H9 (cell line): ENCODE results near the gene PC. TPM values are rescaled to one million over a fixed set of nuclear protein-coding genes. Genes with fewer than 3 reads are reported as not detected.

Source experiments
- DNase-seq: peaks from one replicate; pipeline ENCODE4 v3.0.0-alpha.2; 2017
- H2AFZ ChIP-seq: one replicate; pipeline ENCODE4 v1.6.1; 2013; ENCODE audit warnings: mild to moderate bottlenecking, low read length, control low read depth, moderate library complexity
- H2AK5ac ChIP-seq: 2 replicates; pipeline ENCODE4 v1.6.1; 2013; ENCODE audit warnings: low read length, control low read depth, mixed read lengths; ENCODE audit not compliant: insufficient read length
- H2BK120ac ChIP-seq: one replicate; pipeline ENCODE4 v1.6.1; 2013; ENCODE audit warnings: low read depth, mild to moderate bottlenecking, low read length, control low read depth, inconsistent platforms; ENCODE audit not compliant: poor library complexity, severe bottlenecking
- H2BK12ac ChIP-seq: 2 replicates; pipeline ENCODE4 v1.6.1; 2013; ENCODE audit warnings: low read length, control low read depth, mixed read lengths, low read depth; ENCODE audit not compliant: insufficient read length
- H2BK15ac ChIP-seq: 2 replicates; pipeline ENCODE4 v1.6.1; 2013; ENCODE audit warnings: low read depth, low read length, control low read depth
- H2BK20ac ChIP-seq: one replicate; pipeline ENCODE4 v1.6.1; 2013; ENCODE audit warnings: low read depth, mild to moderate bottlenecking, low read length, control low read depth, inconsistent platforms; ENCODE audit not compliant: poor library complexity, severe bottlenecking
- H2BK5ac ChIP-seq: 2 replicates; pipeline ENCODE4 v1.6.1; 2013; ENCODE audit warnings: low read length, control low read depth, mixed read lengths; ENCODE audit not compliant: insufficient read length
- H3K14ac ChIP-seq: 2 replicates; pipeline ENCODE4 v1.6.1; 2013; ENCODE audit warnings: low read length, control low read depth; ENCODE audit not compliant: insufficient read depth
- H3K18ac ChIP-seq: 2 replicates; pipeline ENCODE4 v1.6.1; 2013; ENCODE audit warnings: low read depth, mild to moderate bottlenecking, mixed read lengths, low read length, control low read depth; ENCODE audit not compliant: insufficient read length
- H3K23ac ChIP-seq: 2 replicates; pipeline ENCODE4 v1.6.1; 2013; ENCODE audit warnings: low read length, control low read depth, mixed read lengths, low read depth; ENCODE audit not compliant: insufficient read length
- H3K23me2 ChIP-seq: 2 replicates; pipeline ENCODE4 v1.6.1; 2013; ENCODE audit warnings: low read depth, mild to moderate bottlenecking, mixed read lengths, low read length, control low read depth; ENCODE audit not compliant: insufficient read length, poor library complexity, severe bottlenecking
- H3K27ac ChIP-seq: 2 replicates; pipeline ENCODE4 v1.5.1; 2013; ENCODE audit warnings: low read length, control low read depth, mixed read lengths, low read depth; ENCODE audit not compliant: insufficient read length
- H3K27me3 ChIP-seq: 2 replicates; pipeline ENCODE4 v1.6.1; 2013; ENCODE audit warnings: low read length, control low read depth, inconsistent platforms; ENCODE audit not compliant: insufficient read depth
- H3K4ac ChIP-seq: 2 replicates; pipeline ENCODE4 v1.6.1; 2013; ENCODE audit warnings: low read depth, mild to moderate bottlenecking, control low read depth, inconsistent platforms, low read length, moderate library complexity
- H3K4me1 ChIP-seq: 2 replicates; pipeline ENCODE4 v1.6.1; 2013; ENCODE audit warnings: low read length, control low read depth, inconsistent platforms; ENCODE audit not compliant: insufficient read depth
- H3K4me2 ChIP-seq: 2 replicates; pipeline ENCODE4 v1.6.1; 2013; ENCODE audit warnings: low read length, control low read depth, mixed read lengths; ENCODE audit not compliant: insufficient read length, insufficient read depth
- H3K56ac ChIP-seq: 2 replicates; pipeline ENCODE4 v1.6.1; 2013; ENCODE audit warnings: low read depth, mild to moderate bottlenecking, mixed read lengths, low read length, control low read depth; ENCODE audit not compliant: insufficient read length
- H3K79me1 ChIP-seq: 2 replicates; pipeline ENCODE4 v1.6.1; 2013; ENCODE audit warnings: low read depth, mild to moderate bottlenecking, moderate library complexity, low read length, control low read depth, inconsistent platforms; ENCODE audit not compliant: insufficient read depth, poor library complexity, severe bottlenecking
- H3K79me2 ChIP-seq: 2 replicates; pipeline ENCODE4 v1.6.1; 2013; ENCODE audit warnings: low read length, control low read depth, inconsistent platforms; ENCODE audit not compliant: insufficient read depth
- H3K9ac ChIP-seq: 2 replicates; pipeline ENCODE4 v1.6.1; 2013; ENCODE audit warnings: low read length, control low read depth, mixed read lengths; ENCODE audit not compliant: insufficient read length; ENCODE audit errors: extremely low read depth
- H3K9me3 ChIP-seq: one replicate; pipeline ENCODE4 v1.6.1; 2013; ENCODE audit warnings: low read depth, low read length, inconsistent platforms; ENCODE audit not compliant: control insufficient read depth
- H3T11ph ChIP-seq: one replicate; pipeline ENCODE4 v1.6.1; 2013; ENCODE audit warnings: mild to moderate bottlenecking, low read length, control low read depth, inconsistent platforms
- H4K20me1 ChIP-seq: one replicate; pipeline ENCODE4 v1.6.1; 2013; ENCODE audit not compliant: control insufficient read depth, insufficient read length, insufficient read depth
- H4K5ac ChIP-seq: 2 replicates; pipeline ENCODE4 v1.6.1; 2013; ENCODE audit warnings: low read depth, mild to moderate bottlenecking, mixed read lengths, low read length, control low read depth; ENCODE audit not compliant: insufficient read length
- H4K8ac ChIP-seq: replicated peaks from 2 replicates; pipeline ENCODE4 v1.6.1; 2013; ENCODE audit warnings: low read length, control low read depth, mixed read lengths, low read depth; ENCODE audit not compliant: insufficient read length
- H4K91ac ChIP-seq: 2 replicates; pipeline ENCODE4 v1.6.1; 2013; ENCODE audit warnings: low read depth, mild to moderate bottlenecking, moderate library complexity, mixed read lengths, low read length, control low read depth; ENCODE audit not compliant: insufficient read length
- H3K27ac Mint-ChIP-seq, 3 experiments: 2 replicates in 2 of 3; 3 replicates in 1 of 3; pipeline ENCODE4 v1.8.0; 2020 to 2021; ENCODE audit warnings: mixed read lengths in 3 of 3, mild to moderate bottlenecking in 1 of 3, moderate library complexity in 1 of 3
- H3K27me3 Mint-ChIP-seq: 2 replicates; pipeline ENCODE4 v1.8.0; 2021; ENCODE audit warnings: low read depth, mild to moderate bottlenecking, moderate library complexity, mixed read lengths
- H3K36me3 Mint-ChIP-seq, 3 experiments: 2 replicates in 2 of 3; 3 replicates in 1 of 3; pipeline ENCODE4 v1.8.0; 2020 to 2021; ENCODE audit warnings: low read depth in 3 of 3, mixed read lengths in 3 of 3; ENCODE audit not compliant: insufficient read depth in 1 of 3
- H3K4me1 Mint-ChIP-seq, 2 experiments: 2 replicates each; pipeline ENCODE4 v1.8.0; 2020; ENCODE audit warnings: mixed read lengths in 2 of 2
- H3K4me3 Mint-ChIP-seq, 2 experiments: 2 replicates in 1 of 2; 3 replicates in 1 of 2; pipeline ENCODE4 v1.8.0; 2020 to 2021; ENCODE audit warnings: mild to moderate bottlenecking in 2 of 2, mixed read lengths in 2 of 2, moderate library complexity in 1 of 2
- H3K9me3 Mint-ChIP-seq, 2 experiments: 2 replicates in 1 of 2; 3 replicates in 1 of 2; pipeline ENCODE4 v1.8.0; 2020; ENCODE audit warnings: mild to moderate bottlenecking in 2 of 2, mixed read lengths in 2 of 2, moderate library complexity in 1 of 2
- WGBS: extraction: QIAGEN DNeasy Blood & Tissue Kit; methylation state at CpG from one replicate; pipeline ENCODE4 v1.1.7; 2013; ENCODE audit warnings: missing lambda C conversion rate, low lambda C conversion rate, mixed read lengths; ENCODE audit not compliant: insufficient read length; ENCODE audit errors: extremely low coverage; 5-methylcytosine and 5-hydroxymethylcytosine counted together
- total RNA-seq: library from RNA; stranded (reverse); gene quantifications from 2 replicates; pipeline ENCODE4 v1.2.1, GENCODE V29; 2021
- TF ChIP-seq, protein P1 (sequence below): fragments of 200-600 bp; sonication (generic); conservative IDR thresholded peaks from 3 replicates; pipeline ENCODE4 v1.8.0; 2021; ENCODE audit warnings: antibody characterized with exemption, mild to moderate bottlenecking

The PC gene
- total RNA-seq, 1 experiment from 2014 or later: 32.6 TPM

DNA sequence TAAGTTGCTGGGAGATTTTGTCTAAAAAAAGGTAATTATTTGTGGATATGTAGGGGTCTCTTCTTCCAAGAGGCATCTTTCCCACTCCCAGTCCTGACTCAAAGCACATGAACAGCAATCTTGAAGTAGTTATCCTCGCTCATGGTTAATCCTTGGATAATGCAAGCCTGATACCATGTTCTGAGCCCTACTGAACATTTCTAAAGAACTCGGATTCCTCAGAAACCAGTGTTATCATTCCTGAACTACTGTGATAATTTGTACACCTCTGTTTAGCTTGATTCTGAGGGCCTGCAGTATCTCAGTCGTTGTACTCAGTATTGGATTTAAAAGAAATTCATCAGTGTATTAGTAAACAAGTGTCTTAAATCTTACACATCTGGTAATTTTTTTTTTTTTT lies 137.3 kb downstream of the PC start:
- Histone ChIP-seq H3K23ac (no peak overlapping the region), H4K5ac (no peak overlapping the region), H3K27ac (no peak overlapping the region), H2BK20ac (no peak overlapping the region), H4K8ac (no peak overlapping the region), H3K9me3 (no peaks in the 10 kb centered on the region), H3K4me1 (no peaks in the 10 kb centered on the region), H3K23me2 (no peaks in the 10 kb centered on the region), H2BK15ac (no peak overlapping the region), H3K27me3 (no peaks in the 10 kb centered on the region), H3K56ac (no peak overlapping the region), H3K79me2 (no peaks in the 10 kb centered on the region), H3K4ac (no peak overlapping the region), H3K9ac (no peak overlapping the region), H2BK12ac (no peak overlapping the region), H3K79me1 (no peaks in the 10 kb centered on the region), H2BK5ac (no peak overlapping the region), H2AK5ac (no peak overlapping the region), H3K14ac (no peak overlapping the region), H4K91ac (no peak overlapping the region), H4K20me1 (no peaks in the 10 kb centered on the region), H2BK120ac (no peak overlapping the region), H2AFZ (no peak overlapping the region), H3T11ph (no peak overlapping the region), H3K4me2 (no peak overlapping the region), H3K18ac (no peak overlapping the region)
- Mint-ChIP-seq H3K4me3 (no peak overlapping the region), H3K27ac (no peak overlapping the region), H3K36me3 (peaks cover 0 to 39% (median 13%) of the 10 kb centered on the region in 3 experiments; a peak in 4 of 7 replicates), H3K4me1 (peaks cover 3 to 11% of the 10 kb centered on the region in 2 experiments), H3K9me3 (peaks cover 0 to 3% of the 10 kb centered on the region in 2 experiments; a peak in 1 of 5 replicates), H3K27me3 (no peaks in the 10 kb centered on the region)
- DNase-seq: no peak
- no CpG with 5 or more reads among the region's 3 CpGs for WGBS
- TF ChIP-seq, protein P1, sequence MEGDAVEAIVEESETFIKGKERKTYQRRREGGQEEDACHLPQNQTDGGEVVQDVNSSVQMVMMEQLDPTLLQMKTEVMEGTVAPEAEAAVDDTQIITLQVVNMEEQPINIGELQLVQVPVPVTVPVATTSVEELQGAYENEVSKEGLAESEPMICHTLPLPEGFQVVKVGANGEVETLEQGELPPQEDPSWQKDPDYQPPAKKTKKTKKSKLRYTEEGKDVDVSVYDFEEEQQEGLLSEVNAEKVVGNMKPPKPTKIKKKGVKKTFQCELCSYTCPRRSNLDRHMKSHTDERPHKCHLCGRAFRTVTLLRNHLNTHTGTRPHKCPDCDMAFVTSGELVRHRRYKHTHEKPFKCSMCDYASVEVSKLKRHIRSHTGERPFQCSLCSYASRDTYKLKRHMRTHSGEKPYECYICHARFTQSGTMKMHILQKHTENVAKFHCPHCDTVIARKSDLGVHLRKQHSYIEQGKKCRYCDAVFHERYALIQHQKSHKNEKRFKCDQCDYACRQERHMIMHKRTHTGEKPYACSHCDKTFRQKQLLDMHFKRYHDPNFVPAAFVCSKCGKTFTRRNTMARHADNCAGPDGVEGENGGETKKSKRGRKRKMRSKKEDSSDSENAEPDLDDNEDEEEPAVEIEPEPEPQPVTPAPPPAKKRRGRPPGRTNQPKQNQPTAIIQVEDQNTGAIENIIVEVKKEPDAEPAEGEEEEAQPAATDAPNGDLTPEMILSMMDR: no peak
